ENCODE measurements around the gene PHYHD1. TPM values are rescaled to one million over a fixed set of nuclear protein-coding genes. Genes with fewer than 3 reads are reported as not detected.

The PHYHD1 gene
- total and polyA plus RNA-seq, 2 of the 13 experiments (the other 11 are each of a cell fraction or from before 2014, with no cell fraction given) = 10.6 to 25.3 TPM

- TF ChIP-seq ZNF574 (CRISPR knock-in tag; IDR thresholded peaks at IDR 0.05) = peak; percentile 93
- TF ChIP-seq KMT2A (CRISPR knock-in tag; IDR thresholded peaks at IDR 0.05) = peak; percentile 73; the same call in 1 of the 2 replicates
- TF ChIP-seq ZNF563 (CRISPR knock-in tag; IDR thresholded peaks at IDR 0.05) = peak; percentile 34; the same call in 1 of the 2 replicates
- peak; percentile 92 for TF ChIP-seq MYPOP (CRISPR knock-in tag; IDR thresholded peaks at IDR 0.05)
- peak; percentile 89 for TF ChIP-seq JUND (CRISPR knock-in tag; IDR thresholded peaks at IDR 0.05)
- no peak for TF ChIP-seq HMGA1 (CRISPR knock-in tag; conservative IDR thresholded peaks at IDR 0.05)
- TF ChIP-seq ZNF484 (CRISPR knock-in tag; IDR thresholded peaks at IDR 0.05; ENCODE audit: borderline replicate concordance, low read depth) = no peak
- TF ChIP-seq CREB3 (CRISPR knock-in tag; IDR thresholded peaks at IDR 0.05) = no peak; the same call in 1 of the 2 replicates
- TF ChIP-seq ZNF567 (CRISPR knock-in tag; IDR thresholded peaks at IDR 0.05; ENCODE audit: borderline replicate concordance) = no peak
- TF ChIP-seq SKI (IDR thresholded peaks at IDR 0.05; ENCODE audit: partially characterized antibody) = peak; percentile 51
- 0 out of 2 replicates have a peak, but pooled peaks have one; percentile 44 for TF ChIP-seq SIX4 (CRISPR knock-in tag; IDR thresholded peaks at IDR 0.05)
- no peak for TF ChIP-seq ZNF281 (CRISPR knock-in tag; IDR thresholded peaks at IDR 0.05; ENCODE audit: borderline replicate concordance)
- TF ChIP-seq ZNF205 (CRISPR knock-in tag; IDR thresholded peaks at IDR 0.05) = peak; percentile 23; the same call in 1 of the 2 replicates
- no peak for TF ChIP-seq NFIC (IDR thresholded peaks at IDR 0.05; ENCODE audit: low read length)
Measured at GRCh38 chr9:128881884-128882676, 38.7 kb upstream of the PHYHD1 start, which contains the start of the genes KYAT1 and LRRC8A (continued).
